NCI-H69 (cell line): ENCODE data around the gene SYNGAP1.

ENCODE experiments used
- DNase-seq: peaks from one replicate; lab custom pipeline; 2025; lab: John Stamatoyannopoulos, UW

The SYNGAP1 gene

GRCh38 chr6:33421344-33421643, 1.4 kb downstream of the SYNGAP1 start:
- no peak for DNase-seq

GRCh38 chr6:33423777-33424176, 3.9 kb downstream of the SYNGAP1 start:
- no peak for DNase-seq

- DNase-seq, result no peak
These were observed 5.2 kb downstream of the SYNGAP1 start for GRCh38 chr6:33424855-33425667.

GRCh38 chr6:33425668-33426577, 6.1 kb downstream of the SYNGAP1 start:
- peak; percentile 96 for DNase-seq

- DNase-seq, result peak; percentile 43
These were observed 7.0 kb downstream of the SYNGAP1 start for GRCh38 chr6:33426590-33427511.

- peak; percentile 80 for DNase-seq
These were observed 7.8 kb downstream of the SYNGAP1 start for GRCh38 chr6:33427585-33428223.

- DNase-seq, result peak; percentile 69
These were observed 8.5 kb downstream of the SYNGAP1 start for GRCh38 chr6:33428224-33428965.

GRCh38 chr6:33428966-33429749, 9.3 kb downstream of the SYNGAP1 start:
- DNase-seq, result no peak

- no peak for DNase-seq
These were observed 9.8 kb downstream of the SYNGAP1 start for GRCh38 chr6:33429750-33430052.

- no peak for DNase-seq
These were observed 10.5 kb downstream of the SYNGAP1 start for GRCh38 chr6:33430334-33430733.

- peak; percentile 85 for DNase-seq
These were observed 11.4 kb downstream of the SYNGAP1 start for GRCh38 chr6:33430991-33431879.

GRCh38 chr6:33431880-33432541, 12.1 kb downstream of the SYNGAP1 start:
- DNase-seq, result no peak

GRCh38 chr6:33432546-33432945, 12.7 kb downstream of the SYNGAP1 start:
- DNase-seq, result no peak

- no peak for DNase-seq
These were observed 13.2 kb downstream of the SYNGAP1 start for GRCh38 chr6:33433001-33433543.

GRCh38 chr6:33433544-33434191, 13.8 kb downstream of the SYNGAP1 start:
- no peak for DNase-seq

- DNase-seq, result no peak
These were observed 15.1 kb downstream of the SYNGAP1 start for GRCh38 chr6:33434961-33435360.

GRCh38 chr6:33437666-33438065, 17.8 kb downstream of the SYNGAP1 start:
- no peak for DNase-seq
